Measurements from ENCODE around the gene TTC7B. TPM values are rescaled to one million over a fixed set of nuclear protein-coding genes. Genes with fewer than 3 reads are reported as not detected.

TTC7B gene
- total and polyA plus RNA-seq, 7 donors = 18.9 to 97.0 (median 59.0) TPM

GRCh38 chr14:90678420-90678819 is 137.8 kb downstream of the TTC7B start:
- WGBS, 3 donors = 95 to 100% (median 95%) methylated on average over 1 of the region's 1 CpG
- H3K9me3 ChIP-seq = no peaks in the 10 kb centered on the region

GRCh38 chr14:90677484-90678050 is 138.7 kb downstream of the TTC7B start:
- no peak for DNase-seq
- no peaks in the 10 kb centered on the region for H3K36me3 ChIP-seq (ENCODE audit: insufficient read depth in 1 of 2, low read depth in 1 of 2)
- no peaks in the 10 kb centered on the region for H3K27me3 ChIP-seq (ENCODE audit: insufficient read depth in 3 of 3, low read length in 2 of 3)
- intact Hi-C loops (cut with DNase I) = loop anchor here in 1 of 2 donors (5.0 kb wide), 1 partner anchor 50 kb away; no protein-coding TSS in a partner anchor
- peak overlapping the region; percentile 93 for H3K27ac ChIP-seq
- H3K9me3 ChIP-seq = no peaks in the 10 kb centered on the region
- WGBS, 3 donors = 67 to 68% (median 67%) methylated on average over 5 of the region's 5 CpGs
- no peak overlapping the region for H3K4me3 ChIP-seq
- ATAC-seq = no peak
- H3K4me1 ChIP-seq = peaks cover 66% of the 10 kb centered on the region
- TF ChIP-seq CTCF (IDR thresholded peaks at IDR 0.05) = no peak

More at GRCh38 chr14:90678420-90678819, 137.8 kb downstream of the TTC7B start:
- Histone ChIP-seq H3K4me3 (no peak overlapping the region), H3K27me3 (ENCODE audit: insufficient read depth in 3 of 3, low read length in 2 of 3) (no peaks in the 10 kb centered on the region), H3K4me1 (peaks cover 60% of the 10 kb centered on the region), H3K36me3 (ENCODE audit: insufficient read depth in 1 of 2, low read depth in 1 of 2) (no peaks in the 10 kb centered on the region), H3K27ac (peak overlapping the region; percentile 93)
- DNase-seq = no peak
- intact Hi-C loops (cut with DNase I) = loop anchor here in 1 of 2 donors (5.0 kb wide), 1 partner anchor 51 kb away; no protein-coding TSS in a partner anchor
- ATAC-seq = no peak
- no peak for TF ChIP-seq CTCF (IDR thresholded peaks at IDR 0.05)

DNA sequence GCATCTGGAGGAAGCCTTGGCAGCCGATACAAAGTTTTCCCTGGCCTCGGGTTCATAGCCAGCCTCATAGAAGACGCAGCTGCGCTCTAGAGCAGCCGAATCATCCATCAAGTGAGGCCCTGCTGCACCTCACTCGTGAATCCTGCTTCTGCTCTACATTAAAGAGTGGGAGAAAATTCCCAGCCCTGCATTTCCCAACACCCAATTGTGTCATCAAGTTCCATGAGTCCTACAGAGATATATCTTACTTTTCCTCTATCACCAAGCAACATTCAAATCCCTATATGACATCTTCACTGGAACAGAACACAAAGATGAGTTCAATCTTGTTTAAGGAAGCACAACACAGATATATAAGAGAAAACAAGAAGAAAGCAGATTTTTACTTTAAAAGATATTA is 139.3 kb downstream of the TTC7B start:
- H3K4me3 ChIP-seq = no peak overlapping the region
- no peaks in the 10 kb centered on the region for H3K27me3 ChIP-seq (ENCODE audit: insufficient read depth in 3 of 3, low read length in 2 of 3)
- ATAC-seq (no peak), DNase-seq (no peak)
- peaks cover 66% of the 10 kb centered on the region for H3K4me1 ChIP-seq
- H3K27ac ChIP-seq = peak overlapping the region; percentile 93
- H3K36me3 ChIP-seq (ENCODE audit: insufficient read depth in 1 of 2, low read depth in 1 of 2) = no peaks in the 10 kb centered on the region
- no peak for TF ChIP-seq CTCF (IDR thresholded peaks at IDR 0.05)
- H3K9me3 ChIP-seq = no peaks in the 10 kb centered on the region
- intact Hi-C loops (cut with DNase I) = loop anchor here in 1 of 2 donors (5.0 kb wide), 1 partner anchor 50 kb away; no protein-coding TSS in a partner anchor
- WGBS, 3 donors = 86 to 89% (median 89%) methylated on average over 6 of the region's 6 CpGs

- no peaks in the 10 kb centered on the region for H3K9me3 ChIP-seq
- DNase-seq (no peak), ATAC-seq (peak in 1 of 4 donors; percentile 12)
- peaks cover 69% of the 10 kb centered on the region for H3K4me1 ChIP-seq
- peaks cover 0 to 5% of the 10 kb centered on the region in 2 donors for H3K36me3 ChIP-seq (ENCODE audit: insufficient read depth in 1 of 2, low read depth in 1 of 2)
- 81 to 95% (median 83%) methylated on average over 7 of the region's 7 CpGs for WGBS, 3 donors
- peak overlapping the region; percentile 93 for H3K27ac ChIP-seq
- intact Hi-C loops (cut with DNase I) = loop anchor here in 1 of 2 donors (5.0 kb wide), 1 partner anchor 49 kb away; no protein-coding TSS in a partner anchor
- TF ChIP-seq CTCF (IDR thresholded peaks at IDR 0.05) = no peak
- no peaks in the 10 kb centered on the region for H3K27me3 ChIP-seq (ENCODE audit: insufficient read depth in 3 of 3, low read length in 2 of 3)
- H3K4me3 ChIP-seq = no peak overlapping the region
Observed at GRCh38 chr14:90676356-90676755, 139.9 kb downstream of the TTC7B start.

Data from psoas muscle (tissue), 8 donors.